ENCODE results near the gene IRAK2. TPM values are rescaled to one million over a fixed set of nuclear protein-coding genes. Genes with fewer than 3 reads are reported as not detected.

Gene IRAK2
- total and polyA plus RNA-seq, 7 donors: 3.9 to 21.3 (median 9.1) TPM

DNA sequence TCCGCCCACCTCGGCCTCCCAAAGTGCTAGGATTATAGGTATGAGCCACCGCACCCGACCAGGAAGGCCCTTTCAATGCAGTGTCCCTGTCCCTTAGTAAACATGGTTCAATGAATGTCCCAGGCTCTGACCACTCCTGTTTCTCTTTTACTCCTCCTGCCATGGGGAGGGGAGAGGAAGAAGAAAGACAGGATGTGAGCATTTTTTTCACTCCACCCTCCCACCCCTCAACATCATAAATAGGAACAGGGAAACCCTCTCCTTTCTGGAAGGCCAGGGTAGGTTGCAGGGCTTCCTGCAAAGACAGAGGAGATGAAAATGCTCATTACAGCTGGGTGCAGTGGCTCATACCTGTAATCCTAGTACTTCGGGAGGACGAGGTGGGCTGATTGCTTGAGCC, 76.1 kb downstream of the IRAK2 start:
- no peak overlapping the region for H3K27ac ChIP-seq
- peaks cover under 1 to 76% of the 10 kb centered on the region in 2 donors for H3K36me3 ChIP-seq (ENCODE audit: insufficient read depth in 1 of 2, low read depth in 1 of 2)
- no peak for ATAC-seq
- H3K4me3 ChIP-seq: no peak overlapping the region
- WGBS, 3 donors: 69 to 83% (median 76%) methylated on average over 6 of the region's 6 CpGs
- intact Hi-C loops (cut with DNase I): no loop called here
- DNase-seq: no peak
- H3K27me3 ChIP-seq (ENCODE audit: insufficient read depth in 3 of 3, low read length in 2 of 3): no peaks in the 10 kb centered on the region
- H3K4me1 ChIP-seq: no peaks in the 10 kb centered on the region
- H3K9me3 ChIP-seq: no peaks in the 10 kb centered on the region
- TF ChIP-seq, protein P1, sequence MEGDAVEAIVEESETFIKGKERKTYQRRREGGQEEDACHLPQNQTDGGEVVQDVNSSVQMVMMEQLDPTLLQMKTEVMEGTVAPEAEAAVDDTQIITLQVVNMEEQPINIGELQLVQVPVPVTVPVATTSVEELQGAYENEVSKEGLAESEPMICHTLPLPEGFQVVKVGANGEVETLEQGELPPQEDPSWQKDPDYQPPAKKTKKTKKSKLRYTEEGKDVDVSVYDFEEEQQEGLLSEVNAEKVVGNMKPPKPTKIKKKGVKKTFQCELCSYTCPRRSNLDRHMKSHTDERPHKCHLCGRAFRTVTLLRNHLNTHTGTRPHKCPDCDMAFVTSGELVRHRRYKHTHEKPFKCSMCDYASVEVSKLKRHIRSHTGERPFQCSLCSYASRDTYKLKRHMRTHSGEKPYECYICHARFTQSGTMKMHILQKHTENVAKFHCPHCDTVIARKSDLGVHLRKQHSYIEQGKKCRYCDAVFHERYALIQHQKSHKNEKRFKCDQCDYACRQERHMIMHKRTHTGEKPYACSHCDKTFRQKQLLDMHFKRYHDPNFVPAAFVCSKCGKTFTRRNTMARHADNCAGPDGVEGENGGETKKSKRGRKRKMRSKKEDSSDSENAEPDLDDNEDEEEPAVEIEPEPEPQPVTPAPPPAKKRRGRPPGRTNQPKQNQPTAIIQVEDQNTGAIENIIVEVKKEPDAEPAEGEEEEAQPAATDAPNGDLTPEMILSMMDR (IDR thresholded peaks at IDR 0.05): no peak

DNA sequence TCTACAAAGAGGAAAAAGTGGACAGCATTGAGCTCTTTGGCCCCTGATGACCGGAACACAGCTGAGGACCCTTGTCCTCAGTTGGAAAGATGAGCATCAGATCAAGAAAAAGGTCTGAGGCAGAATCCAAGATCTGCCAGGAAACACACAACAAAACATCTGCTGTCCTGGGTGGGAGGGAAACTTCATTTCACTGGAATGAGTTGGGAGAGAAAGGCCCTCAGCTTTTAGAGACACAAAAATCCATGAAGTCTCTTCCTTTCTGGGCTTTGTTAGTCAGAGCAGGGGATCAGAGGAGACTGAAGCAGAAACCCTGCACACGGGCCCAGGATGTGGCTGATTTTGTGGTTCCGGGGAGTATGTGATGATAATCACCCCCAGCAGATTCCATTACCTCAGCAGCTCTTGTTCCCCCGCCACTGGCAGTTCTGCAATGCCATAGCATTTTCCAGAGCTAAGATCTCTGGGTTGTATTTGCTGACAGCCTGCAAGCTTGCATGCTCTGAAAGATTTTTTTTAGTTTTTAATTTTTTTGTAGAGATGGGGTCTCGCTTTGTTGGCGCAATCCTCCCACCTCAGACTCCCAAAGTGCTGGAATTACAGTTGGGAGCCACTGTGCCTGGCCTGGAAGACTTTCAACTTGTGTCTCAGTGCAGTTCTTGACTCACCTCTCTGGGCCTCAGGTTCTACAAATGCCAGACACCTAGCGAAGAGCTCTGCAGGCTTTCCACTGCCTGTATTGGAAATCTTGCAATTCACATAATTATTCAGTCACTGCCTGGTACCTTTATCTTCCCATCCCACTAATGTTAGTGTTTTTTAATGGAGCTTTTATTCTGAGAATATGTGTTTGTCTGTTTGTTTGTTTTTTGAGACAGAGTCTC, 77.7 kb downstream of the IRAK2 start:
- H3K27ac ChIP-seq: no peak overlapping the region
- DNase-seq (no peak), ATAC-seq (peak in 1 of 4 donors; percentile 31)
- no peak overlapping the region for H3K4me3 ChIP-seq
- 75 to 85% (median 79%) methylated on average over 7 of the region's 7 CpGs for WGBS, 3 donors
- no peaks in the 10 kb centered on the region for H3K9me3 ChIP-seq
- TF ChIP-seq, protein P1 (IDR thresholded peaks at IDR 0.05): no peak
- H3K4me1 ChIP-seq: no peaks in the 10 kb centered on the region
- peaks cover 0 to 60% of the 10 kb centered on the region in 2 donors for H3K36me3 ChIP-seq (ENCODE audit: insufficient read depth in 1 of 2, low read depth in 1 of 2)
- intact Hi-C loops (cut with DNase I): no loop called here
- no peaks in the 10 kb centered on the region for H3K27me3 ChIP-seq (ENCODE audit: insufficient read depth in 3 of 3, low read length in 2 of 3)

DNA sequence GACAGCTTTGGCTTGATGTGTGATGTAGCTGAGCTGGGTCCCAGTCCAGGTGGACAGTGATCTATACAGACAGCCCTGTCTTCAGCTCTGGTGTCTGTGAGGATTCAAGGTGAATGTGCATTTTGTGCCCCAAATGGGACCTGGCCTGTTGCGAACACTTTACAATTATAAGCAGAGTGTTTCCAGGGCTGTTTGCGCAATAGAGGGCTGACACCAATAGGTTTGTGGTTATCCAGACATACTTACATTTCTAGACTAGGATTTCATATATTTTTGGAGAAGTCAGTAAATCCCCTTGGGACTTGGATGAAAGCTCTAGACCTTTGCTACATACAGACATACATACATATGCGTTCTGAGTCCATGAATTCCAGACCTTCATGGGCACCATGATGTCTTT, 79.3 kb downstream of the IRAK2 start:
- no peak overlapping the region for H3K4me3 ChIP-seq
- H3K9me3 ChIP-seq: no peaks in the 10 kb centered on the region
- ATAC-seq (no peak), DNase-seq (no peak)
- intact Hi-C loops (cut with DNase I): no loop called here
- no peaks in the 10 kb centered on the region for H3K27me3 ChIP-seq (ENCODE audit: insufficient read depth in 3 of 3, low read length in 2 of 3)
- WGBS, 3 donors: 82 to 95% (median 84%) methylated on average over 3 of the region's 3 CpGs
- H3K27ac ChIP-seq: no peak overlapping the region
- TF ChIP-seq, protein P1 (IDR thresholded peaks at IDR 0.05): no peak
- H3K36me3 ChIP-seq (ENCODE audit: insufficient read depth in 1 of 2, low read depth in 1 of 2): peaks cover 0 to 47% of the 10 kb centered on the region in 2 donors
- H3K4me1 ChIP-seq: no peaks in the 10 kb centered on the region

DNA sequence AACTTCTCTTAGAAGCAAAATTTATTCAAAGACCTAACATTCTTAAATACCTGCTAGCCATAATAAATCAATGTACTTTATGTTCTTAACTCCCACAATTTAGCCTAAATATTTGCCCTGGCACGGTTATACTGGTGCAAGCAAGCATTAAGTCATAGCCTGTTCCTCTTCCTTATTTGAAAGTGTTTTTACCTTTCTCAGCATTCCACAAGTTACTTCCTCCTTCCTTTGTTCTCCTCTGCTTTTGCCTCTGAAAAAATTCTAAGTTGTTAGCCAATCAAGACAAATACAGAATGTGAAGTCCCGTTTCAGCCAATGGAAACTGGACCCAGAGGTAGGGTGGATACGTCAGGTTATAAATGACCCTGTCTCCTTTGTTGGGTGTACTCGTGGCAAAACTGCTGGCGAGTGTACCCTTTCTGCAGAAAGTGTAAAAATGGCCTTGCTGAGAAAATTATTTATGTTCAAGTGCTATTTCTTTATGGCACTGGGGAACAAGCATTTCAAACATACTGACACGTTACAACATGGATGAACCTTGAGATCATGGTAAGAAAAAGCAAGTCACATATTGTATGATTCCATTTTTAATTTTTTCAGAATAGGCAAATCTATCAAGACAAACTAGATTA, 80.5 kb downstream of the IRAK2 start:
- peaks cover 0 to 44% of the 10 kb centered on the region in 2 donors for H3K36me3 ChIP-seq (ENCODE audit: insufficient read depth in 1 of 2, low read depth in 1 of 2)
- TF ChIP-seq, protein P1 (IDR thresholded peaks at IDR 0.05): no peak
- intact Hi-C loops (cut with DNase I): no loop called here
- no peak for ATAC-seq
- peaks cover 9% of the 10 kb centered on the region for H3K4me1 ChIP-seq
- DNase-seq: no peak
- H3K4me3 ChIP-seq: no peak overlapping the region
- H3K27me3 ChIP-seq (ENCODE audit: insufficient read depth in 3 of 3, low read length in 2 of 3): no peaks in the 10 kb centered on the region
- WGBS, 3 donors: 87 to 90% (median 88%) methylated on average over 6 of the region's 6 CpGs
- no peak overlapping the region for H3K27ac ChIP-seq
- no peaks in the 10 kb centered on the region for H3K9me3 ChIP-seq
